GM18526 (cell line): ENCODE data around the gene RASSF7.

ENCODE experiments used
- POLR2A ChIP-seq: IDR thresholded peaks from 3 replicates; pipeline ENCODE4 v1.6.1; 2011; ENCODE audit not compliant: insufficient read length; ENCODE audit errors: extremely low read depth

RASSF7 gene, protein sequence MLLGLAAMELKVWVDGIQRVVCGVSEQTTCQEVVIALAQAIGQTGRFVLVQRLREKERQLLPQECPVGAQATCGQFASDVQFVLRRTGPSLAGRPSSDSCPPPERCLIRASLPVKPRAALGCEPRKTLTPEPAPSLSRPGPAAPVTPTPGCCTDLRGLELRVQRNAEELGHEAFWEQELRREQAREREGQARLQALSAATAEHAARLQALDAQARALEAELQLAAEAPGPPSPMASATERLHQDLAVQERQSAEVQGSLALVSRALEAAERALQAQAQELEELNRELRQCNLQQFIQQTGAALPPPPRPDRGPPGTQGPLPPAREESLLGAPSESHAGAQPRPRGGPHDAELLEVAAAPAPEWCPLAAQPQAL

GRCh38 chr11:560305-561147 lies at the start of gene RASSF7, which contains the start of gene LMNTD2:
RASSF7 (plus strand) TSS chr11:560970; CDS start chr11:561769, 799 bp downstream.
LMNTD2 (minus strand) TSS chr11:560738; CDS start chr11:560716, 22 bp downstream.
- TF ChIP-seq POLR2A = peak; percentile 76

DNA sequence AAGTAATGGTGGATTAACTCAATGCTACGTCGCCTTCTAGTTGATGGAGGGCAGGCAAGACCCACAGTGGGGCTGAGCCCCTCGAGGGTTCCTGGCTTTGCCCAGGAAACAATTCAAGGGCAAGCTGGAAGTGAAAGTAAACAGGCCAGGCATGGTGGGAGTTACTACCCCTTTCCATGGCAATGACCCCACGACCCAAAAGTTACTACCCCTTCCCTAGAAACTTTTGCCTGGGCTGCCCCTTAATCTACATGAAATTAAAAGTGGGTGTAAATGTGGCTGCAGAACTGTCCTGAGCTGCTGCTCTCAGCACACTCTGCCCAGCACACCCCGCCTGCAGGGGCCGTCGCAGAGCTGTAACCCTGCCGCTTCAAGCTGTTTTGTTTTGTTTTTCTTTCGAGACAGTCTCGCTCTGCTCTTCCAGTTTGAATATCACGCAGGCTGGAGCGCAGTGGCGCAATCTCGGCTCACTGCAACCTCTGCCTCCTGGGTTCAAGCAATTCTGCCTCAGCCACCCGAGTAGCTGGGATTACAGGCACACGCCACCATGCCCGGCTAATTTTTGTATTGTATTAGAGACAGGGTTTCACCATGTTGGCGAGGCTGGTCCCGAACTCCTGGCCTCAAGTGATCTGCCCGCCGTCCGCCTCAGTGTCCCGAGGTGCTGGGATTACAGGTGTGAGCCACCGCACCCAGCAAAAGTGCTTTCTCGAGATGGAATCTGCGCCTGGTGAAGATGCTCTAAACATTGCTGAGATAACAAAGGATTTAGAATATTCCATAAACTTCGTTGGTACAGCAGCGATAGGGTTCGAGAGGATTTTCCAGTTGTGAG lies 47.8 kb upstream of the RASSF7 start:
- no peak for TF ChIP-seq POLR2A

- no peak for TF ChIP-seq POLR2A
Observed at GRCh38 chr11:514606-515005, 46.2 kb upstream of the RASSF7 start.

- TF ChIP-seq POLR2A = no peak
Observed at GRCh38 chr11:515131-515530, 45.6 kb upstream of the RASSF7 start.

DNA sequence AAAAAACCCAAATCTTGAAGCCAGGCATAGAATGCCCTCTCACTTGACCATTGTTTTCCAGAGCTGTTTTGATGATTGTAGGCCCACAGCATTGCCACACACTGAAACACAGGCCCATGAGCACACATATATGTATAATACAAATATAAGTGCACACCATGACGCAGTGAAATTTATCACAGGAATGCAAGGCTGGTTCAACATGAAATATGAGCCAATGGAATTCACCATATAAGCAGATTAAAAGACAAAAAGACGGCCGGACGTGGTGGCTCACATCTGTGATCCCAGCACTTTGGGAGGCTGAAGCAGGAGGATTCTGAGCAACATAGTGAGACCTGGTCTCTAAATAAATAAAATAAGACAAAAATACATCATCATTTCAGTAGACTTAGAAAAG lies 44.4 kb upstream of the RASSF7 start:
- TF ChIP-seq POLR2A = no peak

- TF ChIP-seq POLR2A = peak; percentile 37
Observed at GRCh38 chr11:518463-519202, 42.1 kb upstream of the RASSF7 start.

DNA sequence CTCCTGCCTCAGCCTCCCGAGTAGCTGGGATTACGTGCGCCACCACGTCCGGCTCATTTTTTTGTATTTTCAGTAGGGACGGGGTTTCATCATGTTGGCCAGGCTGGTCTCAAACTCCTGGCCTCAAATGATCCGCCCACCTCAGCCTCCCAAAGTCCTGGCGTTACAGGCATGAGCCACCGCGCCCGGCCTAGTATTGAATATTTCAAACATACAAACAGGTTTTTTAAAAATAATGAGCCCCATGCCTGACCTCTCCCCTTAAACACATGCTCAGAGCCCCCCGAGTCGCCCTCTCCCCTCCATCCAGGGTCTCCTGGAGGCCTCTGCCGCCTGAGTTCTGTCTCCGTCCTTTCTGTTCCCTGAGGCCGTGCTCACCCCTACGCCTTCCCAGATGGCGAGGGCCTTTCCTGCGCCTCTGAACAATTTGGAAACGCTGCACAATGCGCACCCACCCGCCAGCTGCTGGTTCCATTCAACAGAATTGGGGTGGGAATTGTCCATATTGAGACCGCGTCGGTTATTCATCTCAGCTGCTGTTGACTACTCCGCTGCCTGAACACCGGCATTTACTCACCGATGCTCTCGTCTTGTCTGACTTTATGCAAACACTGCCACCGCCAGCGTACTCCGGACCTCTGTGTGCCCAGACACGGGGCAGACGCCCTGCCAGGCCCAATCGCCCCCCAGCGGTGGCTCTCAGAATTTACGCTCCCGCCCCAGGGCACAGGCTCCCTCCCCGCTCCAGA lies 40.2 kb upstream of the RASSF7 start:
- TF ChIP-seq POLR2A = no peak

DNA sequence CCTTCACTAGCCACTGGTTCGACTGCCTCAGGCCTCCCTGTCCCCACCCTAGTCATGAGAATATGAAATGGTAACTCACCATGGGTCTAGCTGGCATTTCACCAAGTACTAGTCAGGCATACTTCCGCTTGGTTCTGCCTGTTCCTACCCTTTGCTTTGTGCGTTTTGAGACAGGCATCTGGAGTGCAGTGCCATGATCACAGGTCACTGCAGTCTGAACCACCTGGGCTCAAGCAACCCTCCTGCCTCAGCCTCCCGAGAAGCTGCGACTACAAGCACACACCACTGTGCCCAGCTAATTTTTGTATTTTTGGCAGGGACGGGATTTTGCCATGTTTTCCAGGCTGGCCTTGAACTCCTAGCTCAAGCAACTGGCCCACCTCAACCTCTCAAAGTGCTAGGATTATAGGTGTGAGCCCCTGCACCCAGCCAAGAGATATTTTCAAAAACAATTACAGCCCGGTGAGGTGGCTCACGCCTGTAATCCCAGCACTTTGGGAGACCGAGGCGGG lies 39.5 kb upstream of the RASSF7 start:
- TF ChIP-seq POLR2A = no peak

GRCh38 chr11:526192-526591 lies 34.6 kb upstream of the RASSF7 start:
- TF ChIP-seq POLR2A = no peak

GRCh38 chr11:528166-528814 lies 32.5 kb upstream of the RASSF7 start:
- no peak for TF ChIP-seq POLR2A

DNA sequence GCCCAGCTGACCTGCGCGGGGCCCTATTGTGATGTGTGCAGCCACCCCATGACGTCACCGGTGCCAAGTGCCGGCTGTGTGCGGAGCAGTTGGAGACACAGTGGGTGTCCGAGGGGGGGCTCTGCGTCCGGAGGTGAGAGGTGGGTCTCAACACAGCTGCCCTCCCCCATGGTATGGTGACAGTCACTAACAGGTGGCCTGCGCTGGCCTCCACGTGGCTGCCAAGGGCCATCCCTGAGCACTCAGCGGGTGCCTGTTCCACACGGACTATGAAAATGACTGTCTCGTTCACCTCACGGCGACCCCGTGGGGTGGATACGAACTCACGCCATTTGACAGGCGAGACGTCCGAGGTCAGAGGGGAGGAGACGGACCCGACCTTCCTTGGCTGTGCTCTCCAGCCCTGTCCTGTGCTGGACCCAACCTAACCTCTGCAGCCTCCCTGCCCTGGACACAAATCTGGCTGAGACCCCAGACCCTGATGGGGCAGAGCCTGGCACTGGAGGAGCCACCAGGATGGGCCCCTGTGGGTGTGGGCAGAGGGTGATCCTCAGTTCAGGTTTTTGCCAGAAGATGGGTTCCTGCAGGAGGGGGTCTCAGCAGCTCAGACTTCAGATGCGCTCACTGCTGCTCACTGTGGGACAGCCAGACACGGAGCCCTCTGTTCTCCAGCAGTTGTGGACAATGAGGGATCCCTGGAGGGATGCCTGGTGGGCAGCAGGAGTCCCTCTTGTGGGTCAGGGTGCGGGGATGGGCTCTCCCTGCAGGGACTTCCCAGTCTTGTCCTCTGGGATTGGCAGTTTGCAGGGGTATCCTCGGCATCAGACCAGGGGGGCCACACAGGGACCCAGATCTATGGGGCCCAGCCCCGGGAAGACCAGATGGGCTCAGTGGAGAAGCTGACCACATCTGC lies 31.7 kb upstream of the RASSF7 start:
- no peak for TF ChIP-seq POLR2A

GRCh38 chr11:529728-530411 lies 30.9 kb upstream of the RASSF7 start:
- no peak for TF ChIP-seq POLR2A
